GM19463 (cell line): ENCODE measurements around the gene SPRY1.
A peak's percentile ranks its signal among the peaks of the same experiment; 100 is the strongest.

Experiments
- ATAC-seq: cut with Tn5 transposase; IDR thresholded peaks from one replicate; pipeline ENCODE4 v1.9.1; 2021; ENCODE audit warnings: mild to moderate bottlenecking, moderate library complexity; ENCODE audit not compliant: unreplicated experiment

SPRY1 gene

GRCh38 chr4:123438031-123438430 is 41.4 kb downstream of the SPRY1 start:
- ATAC-seq = no peak

GRCh38 chr4:123443401-123444289 is 47.0 kb downstream of the SPRY1 start:
- peak; percentile 54 for ATAC-seq

GRCh38 chr4:123444290-123444731 is 47.7 kb downstream of the SPRY1 start:
- ATAC-seq = peak; percentile 92

GRCh38 chr4:123446865-123447474 is 50.4 kb downstream of the SPRY1 start:
- no peak for ATAC-seq

- no peak for ATAC-seq
Measured at GRCh38 chr4:123449362-123449761, 52.8 kb downstream of the SPRY1 start.

GRCh38 chr4:123449780-123450179 is 53.2 kb downstream of the SPRY1 start:
- ATAC-seq = peak; percentile 80

GRCh38 chr4:123450393-123450792 is 53.8 kb downstream of the SPRY1 start:
- ATAC-seq = no peak

GRCh38 chr4:123452616-123453015 is 56.0 kb downstream of the SPRY1 start:
- ATAC-seq = no peak

- no peak for ATAC-seq
Measured at GRCh38 chr4:123453061-123453680, 56.6 kb downstream of the SPRY1 start.
